ENCODE measurements around the gene SYT3.

GRCh38 chr19:50688766-50689165 lies 49.1 kb upstream of the SYT3 start:
- TF ChIP-seq CTCF (IDR thresholded peaks at IDR 0.05) (no peak), POLR2A (IDR thresholded peaks at IDR 0.05) (no peak), POLR2AphosphoS5 (IDR thresholded peaks at IDR 0.05) (no peak)
